Measurements from ENCODE around the gene BABAM2.
"Not testable (repeated sequence)": the region's sequence is repeated elsewhere in the genome, so short reads cannot be mapped to it uniquely, and the experiment has no call there.

The BABAM2 gene

DNA sequence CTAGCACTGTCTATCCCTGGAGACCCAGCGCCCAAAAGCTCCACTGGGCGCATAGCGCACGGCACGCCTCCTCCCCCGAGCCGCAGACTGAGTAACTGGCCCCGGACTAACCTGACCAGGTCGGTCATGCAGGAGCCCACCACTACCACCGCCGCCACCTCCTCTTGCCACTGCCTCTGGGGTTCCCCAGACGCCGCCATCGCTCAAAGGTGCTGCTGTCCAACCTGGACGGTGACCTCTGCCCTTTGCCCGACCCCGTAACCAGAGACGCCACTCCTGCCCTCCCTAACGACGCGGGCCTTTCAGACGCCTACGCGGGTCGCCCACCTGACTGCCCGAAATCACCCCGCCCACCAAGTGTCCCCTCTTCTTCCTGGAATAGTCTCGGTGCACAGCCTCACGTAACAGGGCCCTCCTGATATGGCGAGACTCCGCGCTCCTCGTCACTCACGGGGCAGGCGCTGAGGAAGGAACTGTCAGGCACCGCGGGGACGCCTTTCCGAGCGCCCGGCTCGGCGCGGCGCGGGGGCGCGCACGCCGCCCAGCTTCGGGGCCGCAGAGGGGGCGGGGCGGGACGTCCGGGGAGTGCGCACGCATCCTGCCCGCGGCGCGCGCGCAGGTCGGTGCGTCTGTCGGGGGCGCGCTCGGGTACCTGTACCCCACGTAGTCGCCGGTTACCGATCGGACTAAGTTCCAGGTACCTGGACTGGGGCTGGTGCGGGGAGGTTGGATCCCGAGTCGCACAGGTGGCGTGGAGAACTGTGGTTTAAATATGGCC is at the start of gene BABAM2, which contains the start of gene RBKS:
Gene BABAM2 (plus strand): TSS at position 584 of the 778 bp plus-strand sequence. CDS start 3,828 bp downstream, outside the sequence.
Gene RBKS (minus strand): TSS at position 242 of the 778 bp plus-strand sequence. CDS start 42 bp downstream, at position 200.
- intact Hi-C loops (cut with DNase I) = loop anchor here (2.0 kb wide), 1 partner anchor 500 kb away; no protein-coding TSS in a partner anchor
- peak; percentile 61 to 91 (median 83) for DNase-seq

- no peak for DNase-seq
- intact Hi-C loops (cut with DNase I) = no loop called here
Measured at GRCh38 chr2:27842894-27843293, 47.6 kb upstream of the BABAM2 start.

- DNase-seq = no peak
- intact Hi-C loops (cut with DNase I) = no loop called here
Measured at GRCh38 chr2:27843992-27844391, 46.5 kb upstream of the BABAM2 start.

- no peak for DNase-seq
- intact Hi-C loops (cut with DNase I) = no loop called here
Measured at GRCh38 chr2:27844821-27845255, 45.7 kb upstream of the BABAM2 start.

- intact Hi-C loops (cut with DNase I) = no loop called here
- DNase-seq = no peak
Measured at GRCh38 chr2:27847333-27847732, 43.2 kb upstream of the BABAM2 start.

GRCh38 chr2:27849558-27850205 is 40.8 kb upstream of the BABAM2 start:
- intact Hi-C loops (cut with DNase I) = no loop called here
- DNase-seq = no peak

DNA sequence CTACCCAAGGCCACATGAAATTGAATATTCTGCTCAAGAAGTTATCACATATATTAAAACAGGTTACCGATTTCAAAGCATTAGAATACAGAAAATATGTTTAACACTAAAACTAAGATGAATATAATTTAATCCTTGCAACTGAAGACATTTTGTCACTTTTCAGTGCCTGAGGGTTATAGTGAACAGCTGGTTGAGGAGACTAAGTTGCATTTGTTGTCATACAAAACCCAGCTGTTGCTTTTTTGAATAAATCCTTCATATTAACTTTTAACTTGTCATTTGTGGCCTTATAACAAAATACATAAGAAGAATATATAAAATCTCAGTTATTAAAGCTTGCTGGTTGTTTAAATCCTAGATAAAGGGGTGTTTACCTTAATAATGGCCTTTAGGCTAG is 37.8 kb upstream of the BABAM2 start:
- intact Hi-C loops (cut with DNase I) = no loop called here
- no peak for DNase-seq

- intact Hi-C loops (cut with DNase I) = no loop called here
- no peak for DNase-seq
Measured at GRCh38 chr2:27854229-27854862, 36.2 kb upstream of the BABAM2 start.

- intact Hi-C loops (cut with DNase I) = no loop called here
- DNase-seq = no peak
Measured at GRCh38 chr2:27855476-27855875, 35.1 kb upstream of the BABAM2 start.

DNA sequence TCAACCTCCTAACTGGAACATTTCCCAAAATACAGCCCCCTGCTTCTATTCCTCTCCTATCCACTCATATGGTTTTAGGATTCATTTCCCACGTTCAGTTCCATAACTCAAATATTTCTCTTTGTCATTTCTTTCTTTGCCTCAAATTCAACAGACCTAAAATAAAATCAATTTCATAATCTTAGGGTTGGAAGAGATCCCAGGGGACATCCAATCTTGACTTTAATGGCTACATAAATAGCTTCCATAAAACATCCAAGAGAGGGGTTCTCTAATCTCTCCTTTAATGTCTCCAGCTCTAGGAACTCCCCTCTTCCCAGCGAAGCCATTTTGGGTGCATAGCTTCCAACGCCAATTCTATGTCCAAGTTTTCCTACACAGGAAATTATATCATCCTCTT is 34.1 kb upstream of the BABAM2 start:
- intact Hi-C loops (cut with DNase I) = no loop called here
- DNase-seq = no peak

DNA sequence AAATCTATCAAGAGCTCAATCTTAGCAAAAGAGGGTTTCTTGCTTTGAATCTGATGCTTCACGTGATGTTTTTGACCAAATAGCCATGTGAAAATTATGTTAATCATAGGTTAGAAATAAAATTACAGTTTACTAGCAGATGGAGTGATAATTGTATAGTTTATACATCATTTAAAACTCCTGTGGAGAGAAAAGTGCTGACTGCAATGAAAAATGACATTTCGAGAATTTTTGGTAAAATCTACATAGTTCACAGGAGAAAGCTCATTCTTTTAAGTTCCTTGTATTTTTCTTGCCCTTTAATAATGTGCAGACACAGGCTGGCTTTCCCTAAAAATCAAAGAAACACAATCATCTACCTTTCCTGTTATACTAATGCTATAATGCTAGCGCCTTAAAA is 33.6 kb upstream of the BABAM2 start:
- intact Hi-C loops (cut with DNase I) = no loop called here
- no peak for DNase-seq

- no peak for DNase-seq
- intact Hi-C loops (cut with DNase I) = no loop called here
Measured at GRCh38 chr2:27857417-27858172, 32.9 kb upstream of the BABAM2 start.

- DNase-seq = no peak
- intact Hi-C loops (cut with DNase I) = no loop called here
Measured at GRCh38 chr2:27860111-27860510, 30.4 kb upstream of the BABAM2 start.

DNA sequence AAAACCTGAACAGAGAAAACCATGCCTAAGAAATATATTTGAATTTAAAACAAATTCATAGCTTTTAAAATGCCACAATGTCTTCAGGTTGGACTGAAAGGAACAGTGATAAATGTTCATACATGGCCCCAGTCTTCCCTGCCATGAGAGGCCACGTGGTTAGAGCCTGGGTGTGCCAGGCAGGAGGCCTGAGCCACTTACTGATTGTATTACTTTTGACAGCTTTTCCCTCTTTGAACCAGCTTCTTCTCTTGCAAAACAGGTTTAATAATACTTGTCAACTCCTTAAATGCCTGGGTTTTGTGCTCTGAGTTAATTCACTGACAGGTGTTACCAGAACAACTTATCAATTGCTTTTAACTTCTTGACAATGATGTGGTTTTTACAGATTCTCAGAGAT is 27.4 kb upstream of the BABAM2 start:
- peak in 37 of 42 donors; percentile 6 to 74 (median 44) for DNase-seq
- intact Hi-C loops (cut with DNase I) = no loop called here

GRCh38 chr2:27863955-27864354 is 26.6 kb upstream of the BABAM2 start:
- not testable (repeated sequence) for DNase-seq

DNA sequence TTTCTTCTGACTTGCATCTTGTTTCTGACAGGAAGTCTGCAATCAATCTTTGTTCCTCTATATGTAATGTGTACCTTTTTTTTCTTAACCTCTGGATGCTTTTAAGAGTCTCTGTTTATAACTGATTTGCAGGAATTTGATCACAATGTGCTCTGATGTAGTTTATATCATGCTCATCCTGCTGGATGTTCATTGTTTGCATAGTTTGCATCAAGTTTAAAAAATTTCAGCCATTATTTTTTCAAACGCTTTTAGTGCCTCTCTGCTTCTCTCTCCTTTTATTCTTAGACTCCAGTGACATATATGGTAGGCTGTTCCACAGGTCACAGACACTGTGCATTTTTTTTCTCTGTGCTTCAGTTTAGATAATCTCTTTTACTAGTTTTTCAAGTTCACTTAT is 24.3 kb upstream of the BABAM2 start:
- intact Hi-C loops (cut with DNase I) = no loop called here
- no peak for DNase-seq

More at GRCh38 chr2:27863955-27864354, 26.6 kb upstream of the BABAM2 start:
- intact Hi-C loops (cut with DNase I) = not testable (repeated sequence)

- intact Hi-C loops (cut with DNase I) = no loop called here
- DNase-seq = no peak
Measured at GRCh38 chr2:27869763-27870162, 20.8 kb upstream of the BABAM2 start.

DNA sequence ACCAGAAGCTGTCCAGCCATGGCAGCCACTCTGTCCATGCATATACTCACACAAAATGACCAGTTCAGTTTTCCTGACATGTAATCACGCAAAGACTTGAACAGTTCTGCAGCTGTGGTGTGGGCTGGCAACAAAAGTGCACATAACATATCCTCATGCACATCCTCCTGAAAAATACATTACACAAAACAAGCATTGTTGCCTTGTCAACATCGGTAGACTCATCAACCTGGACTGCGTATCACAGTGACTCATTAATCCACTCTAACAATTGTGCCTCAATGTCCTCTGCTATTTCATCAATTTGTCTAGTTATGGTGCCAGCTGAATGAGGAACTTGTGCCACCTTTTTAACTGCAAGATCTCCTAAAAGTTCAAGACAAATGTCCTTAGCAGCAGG is 19.8 kb upstream of the BABAM2 start:
- intact Hi-C loops (cut with DNase I) = no loop called here

DNA sequence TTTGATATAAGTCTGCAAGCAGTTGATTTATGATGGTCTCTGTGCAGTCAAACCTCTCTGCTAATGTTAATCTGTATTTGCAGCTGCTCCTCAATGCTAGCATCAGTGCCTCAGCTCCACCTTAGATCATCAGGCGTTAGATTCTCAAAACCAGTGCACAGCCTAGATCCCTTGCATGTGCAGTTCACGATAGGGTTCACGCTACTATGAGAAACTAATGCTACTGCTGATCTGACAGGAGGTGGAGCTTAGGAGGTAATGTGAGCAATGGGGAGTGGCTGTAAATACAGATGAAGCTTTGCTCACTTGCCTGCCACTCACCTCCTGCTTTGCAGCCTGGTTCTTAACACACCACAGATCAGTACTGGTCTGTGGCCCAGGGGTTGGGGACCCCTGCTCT is 18.7 kb upstream of the BABAM2 start:
- DNase-seq = no peak
- intact Hi-C loops (cut with DNase I) = no loop called here

More for the DNA sequence above, 19.8 kb upstream of the BABAM2 start:
- no peak for DNase-seq

Data from head of caudate nucleus (tissue), 42 donors.